CD4-positive, alpha-beta T cell treated with Interferon alpha-2 for 1 hour (primary cell): Measurements from ENCODE around the gene LY6G6D.
A peak's percentile ranks its signal among the peaks of the same experiment; 100 is the strongest.

Source experiments
- DNase-seq, 2 donors: peaks; one replicate each; pipeline ENCODE4 v3.0.0-alpha.2; 2020 to 2022

Gene LY6G6D

DNA sequence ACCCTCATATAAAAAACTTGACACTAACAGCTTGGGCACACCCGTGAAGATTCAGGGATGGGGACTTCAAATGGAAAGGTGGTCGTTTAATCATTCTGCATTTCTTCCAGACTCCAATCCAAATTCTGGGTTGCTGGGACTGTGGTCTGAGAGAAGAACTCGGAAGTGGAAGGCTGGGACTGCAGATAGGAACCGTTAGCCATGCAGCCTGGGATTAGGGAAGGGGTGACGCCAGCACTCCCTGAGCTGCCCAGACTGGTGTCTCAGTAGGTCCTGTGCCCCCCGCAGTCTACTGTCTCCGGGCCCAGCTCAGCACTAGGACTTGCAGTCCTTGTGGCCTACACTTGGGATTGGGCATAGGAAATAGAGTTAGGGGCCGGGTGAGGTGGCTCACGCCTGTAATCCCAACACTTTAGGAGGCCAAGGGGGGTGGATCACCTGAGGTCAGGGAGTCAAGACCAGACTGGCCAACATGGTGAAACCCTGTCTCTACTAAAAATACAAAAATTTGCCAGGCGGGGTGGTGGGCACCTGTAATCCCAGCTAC lies 21.7 kb downstream of the LY6G6D start:
- peak in 1 of 2 donors; percentile 26 for DNase-seq

DNA sequence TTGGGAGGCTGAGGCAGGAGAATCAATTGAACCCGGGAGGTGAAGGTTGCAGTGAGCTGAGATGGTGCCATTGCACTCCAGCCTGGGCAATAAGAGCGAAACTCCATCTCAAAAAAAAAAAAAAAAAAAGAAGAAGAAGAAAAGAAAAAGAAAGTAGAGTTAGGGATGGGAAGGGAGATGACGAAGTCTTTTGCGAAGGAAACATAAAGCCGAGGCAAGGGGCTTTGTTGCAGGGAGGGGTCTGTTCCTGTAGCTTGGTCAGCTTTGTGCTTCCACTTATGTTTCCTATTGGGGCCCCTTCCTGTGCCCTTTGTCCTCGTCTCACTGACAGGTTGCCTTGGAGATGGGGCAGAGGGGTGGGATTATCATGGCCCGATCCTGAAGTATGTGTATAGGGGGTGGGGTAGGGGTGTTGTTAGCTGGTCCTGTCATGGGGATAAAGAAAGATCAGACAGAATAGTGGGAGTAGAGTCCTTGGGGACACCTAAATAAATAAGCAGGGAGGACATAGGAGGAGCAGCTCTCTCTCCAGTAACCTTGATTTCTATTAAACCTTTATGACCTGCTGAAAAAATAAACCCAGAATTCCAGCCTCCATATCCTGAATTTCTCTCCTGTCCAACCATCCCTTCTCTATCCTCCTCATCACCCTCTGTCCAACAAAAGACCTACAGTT lies 22.3 kb downstream of the LY6G6D start:
- peak; percentile 58 to 63 for DNase-seq

DNA sequence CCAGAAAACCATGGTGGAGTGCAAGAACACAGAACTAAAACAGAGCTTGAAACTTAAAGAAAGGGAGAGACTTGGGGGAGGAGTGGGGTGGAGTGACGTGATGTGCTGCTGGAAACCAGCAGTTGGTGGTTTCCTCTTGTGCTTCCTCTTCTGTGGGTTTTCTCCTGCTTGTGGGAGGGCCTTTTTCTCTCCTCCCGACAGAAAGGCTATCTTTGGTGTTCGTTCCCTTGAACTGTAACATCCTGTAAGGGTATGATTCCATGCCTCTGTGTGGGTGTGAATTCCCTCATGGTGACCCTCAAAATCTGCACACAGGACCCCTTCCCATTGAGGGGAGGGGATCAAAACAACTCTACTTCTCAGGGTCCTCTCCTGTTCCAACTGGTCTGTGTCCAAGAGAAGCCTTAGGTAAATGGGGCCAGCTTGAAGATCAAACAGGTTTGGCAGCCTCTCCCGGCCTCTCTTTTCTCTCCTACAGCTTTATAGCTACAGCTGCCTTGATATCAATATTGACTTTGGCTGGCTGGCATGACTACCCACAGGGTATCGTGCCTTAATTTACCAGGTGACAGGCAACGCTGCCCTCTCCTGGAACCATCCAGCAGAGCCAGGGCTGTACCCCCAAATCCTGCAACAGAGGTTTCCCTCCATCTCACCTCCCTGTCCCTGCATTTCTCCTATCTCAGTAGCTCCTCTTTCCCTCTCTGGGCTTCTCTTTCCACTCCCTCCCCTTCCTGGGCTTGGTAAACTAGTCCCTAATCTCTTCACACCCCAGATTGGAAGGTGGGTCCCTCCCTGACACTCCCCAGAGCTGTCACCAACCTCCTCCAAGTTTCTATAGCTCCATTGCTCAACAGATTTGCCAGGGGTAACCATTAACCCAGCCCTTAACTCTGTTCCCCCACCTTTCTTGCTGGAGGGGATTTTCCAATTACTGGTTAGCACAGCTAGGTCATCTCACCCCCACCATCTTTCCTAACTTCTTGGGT lies 23.1 kb downstream of the LY6G6D start:
- peak; percentile 87 to 88 for DNase-seq

DNA sequence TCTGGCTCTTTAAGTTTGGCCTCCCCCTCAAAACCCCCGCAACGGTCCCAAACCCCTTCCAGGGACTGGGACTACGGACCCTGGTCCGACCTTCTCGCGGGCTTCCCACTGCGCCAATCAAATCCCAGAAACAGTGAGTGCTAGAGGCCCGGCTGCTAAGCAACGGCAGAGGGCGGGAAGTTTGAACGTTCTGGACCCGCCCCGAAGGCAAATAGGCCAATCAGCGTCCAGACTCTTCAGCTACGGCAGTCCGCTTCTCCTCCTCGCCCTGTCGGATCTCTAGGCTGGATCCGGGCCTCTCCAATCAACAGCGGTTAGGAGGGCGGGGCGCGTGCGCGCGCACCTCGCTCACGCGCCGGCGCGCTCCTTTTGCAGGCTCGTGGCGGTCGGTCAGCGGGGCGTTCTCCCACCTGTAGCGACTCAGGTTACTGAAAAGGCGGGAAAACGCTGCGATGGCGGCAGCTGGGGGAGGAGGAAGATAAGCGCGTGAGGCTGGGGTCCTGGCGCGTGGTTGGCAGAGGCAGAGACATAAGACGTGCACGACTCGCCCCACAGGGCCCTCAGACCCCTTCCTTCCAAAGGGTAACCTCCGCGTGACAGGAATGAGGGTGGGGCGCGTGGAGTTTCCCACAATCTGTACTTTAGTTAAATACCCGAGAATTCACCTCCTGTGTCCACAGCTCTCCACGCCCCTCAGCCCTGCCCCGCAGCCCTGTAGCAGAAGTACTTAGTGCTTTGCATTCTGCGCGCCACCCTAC lies 24.7 kb downstream of the LY6G6D start, which contains the start of gene MSH5:
MSH5 (plus strand) TSS at position 367 of the 758 bp plus-strand sequence. CDS start 462 bp downstream, outside the sequence.
- peak; percentile 97 to 98 for DNase-seq

DNA sequence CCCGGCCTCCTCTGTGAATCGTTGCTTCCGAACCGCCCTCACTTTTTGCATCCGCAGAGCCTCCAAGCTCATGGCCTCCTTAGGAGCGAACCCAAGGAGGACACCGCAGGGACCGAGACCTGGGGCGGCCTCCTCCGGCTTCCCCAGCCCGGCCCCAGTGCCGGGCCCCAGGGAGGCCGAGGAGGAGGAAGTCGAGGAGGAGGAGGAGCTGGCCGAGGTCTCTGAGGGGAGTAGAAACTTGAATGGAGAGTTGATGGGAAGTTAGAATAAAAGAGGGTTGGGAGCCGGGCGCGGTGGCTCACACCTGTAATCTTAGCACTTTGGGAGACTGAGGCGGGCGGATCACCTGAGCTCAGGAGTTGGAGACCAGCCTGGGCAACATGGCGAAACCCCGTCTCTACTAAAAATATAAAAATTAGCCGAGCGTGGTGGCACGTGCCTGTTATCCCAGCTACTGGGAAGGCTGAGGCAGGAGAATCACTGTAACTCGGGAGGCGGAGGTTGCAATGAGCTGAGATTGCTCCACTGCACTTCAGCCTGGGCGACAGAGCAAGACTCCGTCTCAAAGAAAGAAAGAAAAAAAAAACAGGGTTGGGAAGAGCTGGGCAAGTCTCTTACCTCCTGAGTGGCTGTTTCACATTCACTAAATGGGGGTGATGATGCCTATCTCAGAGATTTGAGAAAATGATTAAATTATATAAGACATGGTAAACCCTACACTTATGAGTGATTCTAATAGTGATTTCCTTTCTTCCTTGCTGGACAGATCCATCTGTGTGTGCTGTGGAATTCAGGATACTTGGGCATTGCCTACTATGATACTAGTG lies 25.5 kb downstream of the LY6G6D start:
- no peak for DNase-seq

- DNase-seq, result no peak
Measured at GRCh38 chr6:31741815-31742214, 26.7 kb downstream of the LY6G6D start.

- DNase-seq, result no peak
Measured at GRCh38 chr6:31742894-31743293, 27.7 kb downstream of the LY6G6D start.

GRCh38 chr6:31744422-31744821 lies 29.3 kb downstream of the LY6G6D start:
- DNase-seq, result no peak

- DNase-seq, result no peak
Measured at GRCh38 chr6:31749301-31750036, 34.3 kb downstream of the LY6G6D start.

- DNase-seq, result no peak
Measured at GRCh38 chr6:31750411-31751022, 35.4 kb downstream of the LY6G6D start.

DNA sequence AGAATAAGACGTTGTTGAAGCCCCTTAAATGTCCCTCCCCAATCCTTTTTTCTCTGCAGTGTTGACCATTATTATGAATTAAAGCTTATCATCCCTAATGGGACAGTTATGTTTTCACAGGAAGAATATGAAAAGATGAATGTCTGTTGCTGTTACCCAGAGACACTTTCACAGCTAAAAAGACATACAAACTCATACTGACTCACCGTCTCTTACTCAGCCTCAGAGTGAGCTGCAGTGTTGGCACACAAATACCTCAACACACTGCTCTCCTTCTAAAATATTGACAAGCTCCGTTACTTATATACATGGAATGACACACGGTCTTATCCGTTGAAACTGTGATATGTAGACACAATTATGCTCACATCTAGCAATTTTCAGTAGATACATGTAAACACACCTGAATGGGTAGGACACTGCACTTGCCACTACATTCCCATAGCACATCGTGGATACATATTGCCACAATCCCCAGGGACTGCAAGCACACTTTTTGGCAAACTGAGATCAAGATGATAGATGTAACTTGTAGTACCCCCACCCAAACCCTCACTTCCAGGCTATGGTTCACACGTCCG lies 37.7 kb downstream of the LY6G6D start:
- DNase-seq, result no peak

DNA sequence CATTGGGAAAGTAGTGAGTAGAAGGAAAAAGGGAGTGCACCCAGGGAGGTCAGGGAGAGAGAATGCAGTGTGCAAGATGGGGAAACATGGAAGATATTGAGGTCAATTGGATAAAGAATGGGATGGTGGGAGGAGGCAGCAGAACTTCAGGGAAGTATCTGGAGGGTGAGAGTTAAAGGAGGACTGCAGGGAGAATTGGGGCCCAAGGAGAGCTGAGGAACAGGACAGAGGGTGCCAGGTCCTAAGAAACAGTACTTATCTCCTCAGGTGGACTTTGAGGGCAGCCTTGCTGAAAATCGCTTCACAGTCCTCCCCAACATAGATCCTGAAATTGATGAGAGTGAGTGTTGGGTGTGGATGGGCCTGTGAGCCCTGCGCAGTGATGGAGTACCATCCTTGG lies 43.1 kb downstream of the LY6G6D start:
- no peak for DNase-seq

GRCh38 chr6:31760790-31761189 lies 45.6 kb downstream of the LY6G6D start:
- no peak for DNase-seq

DNA sequence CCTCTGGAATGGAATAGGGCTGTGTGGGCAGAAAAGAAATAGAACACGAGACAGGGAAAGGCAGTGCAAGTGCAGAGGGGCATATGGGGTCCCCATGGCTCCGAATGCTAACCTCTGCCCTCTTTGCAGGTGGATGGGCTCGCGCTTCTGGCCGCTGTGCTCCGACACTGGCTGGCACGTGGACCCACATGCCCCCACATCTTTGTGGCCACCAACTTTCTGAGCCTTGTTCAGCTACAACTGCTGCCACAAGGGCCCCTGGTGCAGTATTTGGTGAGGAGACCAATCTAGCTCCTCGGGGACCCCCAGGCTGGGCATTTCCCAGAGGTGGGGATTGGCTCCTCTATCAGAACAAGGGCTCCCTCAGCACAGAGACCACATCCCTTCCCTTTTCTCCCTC lies 46.2 kb downstream of the LY6G6D start:
- no peak for DNase-seq

GRCh38 chr6:31762356-31762755 lies 47.2 kb downstream of the LY6G6D start, which contains the start of gene SAPCD1:
TSS of gene SAPCD1 (plus strand) at chr6:31762656. CDS start at chr6:31763055, 399 bp downstream.
- no peak for DNase-seq

- DNase-seq, result no peak
Measured at GRCh38 chr6:31762878-31763618, 47.9 kb downstream of the LY6G6D start.

GRCh38 chr6:31763619-31763940 lies 48.4 kb downstream of the LY6G6D start:
- DNase-seq, result no peak

- no peak for DNase-seq
Measured at GRCh38 chr6:31764198-31764597, 49.0 kb downstream of the LY6G6D start.

DNA sequence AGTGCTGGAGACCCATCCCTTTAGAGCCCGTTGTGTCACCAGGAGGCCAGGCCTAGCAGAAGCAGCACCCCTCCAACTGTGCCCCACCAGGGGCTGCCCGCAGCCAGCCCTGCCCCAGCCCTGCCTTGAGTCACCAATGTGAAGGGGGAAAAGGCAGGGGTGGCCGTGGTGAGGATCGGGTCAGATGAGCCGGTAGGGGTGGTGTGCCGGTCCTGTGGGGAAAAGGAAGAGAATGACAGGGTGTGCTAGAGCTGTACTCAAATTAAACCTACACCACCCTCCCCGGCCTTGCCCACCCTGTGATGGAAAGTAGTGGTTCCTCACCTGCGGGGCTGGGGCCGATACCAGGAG lies 50.4 kb downstream of the LY6G6D start:
- DNase-seq, result no peak
